GM18873 (cell line): ENCODE results near the gene ZBTB38.

ENCODE experiments used
- ATAC-seq: cut with Tn5 transposase; IDR thresholded peaks from one replicate; pipeline ENCODE4 v1.9.1; 2021; ENCODE audit warnings: mild to moderate bottlenecking, moderate library complexity, moderate number of reproducible peaks; ENCODE audit not compliant: unreplicated experiment, low FRiP score

Gene ZBTB38, protein sequence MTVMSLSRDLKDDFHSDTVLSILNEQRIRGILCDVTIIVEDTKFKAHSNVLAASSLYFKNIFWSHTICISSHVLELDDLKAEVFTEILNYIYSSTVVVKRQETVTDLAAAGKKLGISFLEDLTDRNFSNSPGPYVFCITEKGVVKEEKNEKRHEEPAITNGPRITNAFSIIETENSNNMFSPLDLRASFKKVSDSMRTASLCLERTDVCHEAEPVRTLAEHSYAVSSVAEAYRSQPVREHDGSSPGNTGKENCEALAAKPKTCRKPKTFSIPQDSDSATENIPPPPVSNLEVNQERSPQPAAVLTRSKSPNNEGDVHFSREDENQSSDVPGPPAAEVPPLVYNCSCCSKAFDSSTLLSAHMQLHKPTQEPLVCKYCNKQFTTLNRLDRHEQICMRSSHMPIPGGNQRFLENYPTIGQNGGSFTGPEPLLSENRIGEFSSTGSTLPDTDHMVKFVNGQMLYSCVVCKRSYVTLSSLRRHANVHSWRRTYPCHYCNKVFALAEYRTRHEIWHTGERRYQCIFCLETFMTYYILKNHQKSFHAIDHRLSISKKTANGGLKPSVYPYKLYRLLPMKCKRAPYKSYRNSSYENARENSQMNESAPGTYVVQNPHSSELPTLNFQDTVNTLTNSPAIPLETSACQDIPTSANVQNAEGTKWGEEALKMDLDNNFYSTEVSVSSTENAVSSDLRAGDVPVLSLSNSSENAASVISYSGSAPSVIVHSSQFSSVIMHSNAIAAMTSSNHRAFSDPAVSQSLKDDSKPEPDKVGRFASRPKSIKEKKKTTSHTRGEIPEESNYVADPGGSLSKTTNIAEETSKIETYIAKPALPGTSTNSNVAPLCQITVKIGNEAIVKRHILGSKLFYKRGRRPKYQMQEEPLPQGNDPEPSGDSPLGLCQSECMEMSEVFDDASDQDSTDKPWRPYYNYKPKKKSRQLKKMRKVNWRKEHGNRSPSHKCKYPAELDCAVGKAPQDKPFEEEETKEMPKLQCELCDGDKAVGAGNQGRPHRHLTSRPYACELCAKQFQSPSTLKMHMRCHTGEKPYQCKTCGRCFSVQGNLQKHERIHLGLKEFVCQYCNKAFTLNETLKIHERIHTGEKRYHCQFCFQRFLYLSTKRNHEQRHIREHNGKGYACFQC (N-terminal part only)

DNA sequence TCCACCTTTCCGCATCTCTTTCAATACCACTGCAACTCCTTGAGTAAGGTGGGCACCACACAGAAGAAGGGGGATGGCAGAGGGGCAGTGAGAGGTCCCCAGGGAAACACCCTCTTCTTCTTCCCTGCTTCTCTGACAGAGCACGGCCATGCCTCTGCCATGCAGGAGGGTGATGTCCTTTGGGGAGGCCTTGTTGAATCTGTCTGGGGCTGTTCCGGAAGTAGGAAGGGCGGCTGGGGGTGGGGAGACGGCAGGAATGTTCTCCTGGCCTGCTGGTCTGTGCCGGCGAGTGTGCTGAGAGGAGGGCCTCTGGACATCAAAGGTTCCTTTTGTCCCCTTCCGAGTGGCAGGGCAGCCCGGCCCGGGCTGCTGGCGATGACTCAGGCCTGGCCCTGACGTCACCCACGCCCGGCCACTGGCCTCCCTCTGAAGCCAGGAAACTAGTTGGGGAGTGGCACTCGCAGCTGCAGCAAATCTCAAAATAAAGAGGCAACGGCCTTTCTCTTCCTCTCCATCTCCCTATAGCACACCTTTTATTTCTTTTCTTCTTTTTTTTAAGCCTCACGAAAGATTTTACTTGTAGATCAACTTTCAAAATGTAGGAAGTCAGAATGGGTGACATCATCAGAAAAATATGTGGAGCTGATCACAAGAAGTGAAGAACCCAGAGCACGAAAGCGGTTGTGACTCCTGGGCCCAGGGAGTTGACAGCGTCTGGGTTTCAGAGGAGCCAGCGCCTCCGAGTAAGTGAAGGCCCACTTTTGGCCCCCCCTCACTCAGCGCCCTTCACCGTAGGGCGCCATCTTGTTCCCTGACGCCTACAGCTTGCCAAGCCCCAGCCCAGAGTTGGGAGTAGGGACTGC, at the start of gene ZBTB38:
ZBTB38 (plus strand) TSS at position 443 of the 863 bp plus-strand sequence. CDS start 73,885 bp downstream, outside the sequence.
- no peak for ATAC-seq

DNA sequence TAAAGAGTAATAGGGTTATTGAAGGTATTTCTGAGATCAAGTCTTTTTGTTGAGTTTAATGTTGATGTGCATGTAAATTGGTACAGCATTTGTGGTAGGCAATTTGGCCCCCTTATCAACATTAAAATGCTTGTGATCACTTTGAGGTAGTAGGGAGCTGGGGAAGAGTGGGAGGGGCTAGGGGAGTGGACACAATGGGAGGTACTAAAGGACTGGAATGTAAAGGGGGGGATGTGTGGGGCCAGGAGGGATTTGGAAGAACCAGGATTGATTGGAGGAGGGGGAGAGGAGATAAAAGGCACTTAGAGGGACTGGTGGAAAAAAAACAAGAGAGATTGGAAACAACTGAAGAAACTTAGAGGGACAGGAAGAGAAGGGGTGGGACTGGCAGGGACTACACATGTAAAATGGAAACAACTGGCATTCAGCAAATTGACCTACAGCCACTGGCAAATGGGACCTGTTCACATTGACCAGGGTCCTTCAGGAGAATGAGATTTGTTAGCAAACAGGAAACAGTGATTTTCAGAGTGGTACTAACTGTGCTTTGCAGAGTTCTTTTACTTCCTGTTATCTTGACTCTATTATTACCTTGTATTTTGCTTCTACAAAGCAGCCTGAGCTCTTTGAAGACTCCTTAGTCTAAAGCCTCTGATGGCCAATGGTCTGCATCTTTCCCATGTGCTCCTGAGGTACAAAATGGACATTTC, 47.8 kb upstream of the ZBTB38 start:
- ATAC-seq, result no peak

- ATAC-seq, result no peak
These were observed 47.2 kb upstream of the ZBTB38 start for GRCh38 chr3:141321109-141321497.

DNA sequence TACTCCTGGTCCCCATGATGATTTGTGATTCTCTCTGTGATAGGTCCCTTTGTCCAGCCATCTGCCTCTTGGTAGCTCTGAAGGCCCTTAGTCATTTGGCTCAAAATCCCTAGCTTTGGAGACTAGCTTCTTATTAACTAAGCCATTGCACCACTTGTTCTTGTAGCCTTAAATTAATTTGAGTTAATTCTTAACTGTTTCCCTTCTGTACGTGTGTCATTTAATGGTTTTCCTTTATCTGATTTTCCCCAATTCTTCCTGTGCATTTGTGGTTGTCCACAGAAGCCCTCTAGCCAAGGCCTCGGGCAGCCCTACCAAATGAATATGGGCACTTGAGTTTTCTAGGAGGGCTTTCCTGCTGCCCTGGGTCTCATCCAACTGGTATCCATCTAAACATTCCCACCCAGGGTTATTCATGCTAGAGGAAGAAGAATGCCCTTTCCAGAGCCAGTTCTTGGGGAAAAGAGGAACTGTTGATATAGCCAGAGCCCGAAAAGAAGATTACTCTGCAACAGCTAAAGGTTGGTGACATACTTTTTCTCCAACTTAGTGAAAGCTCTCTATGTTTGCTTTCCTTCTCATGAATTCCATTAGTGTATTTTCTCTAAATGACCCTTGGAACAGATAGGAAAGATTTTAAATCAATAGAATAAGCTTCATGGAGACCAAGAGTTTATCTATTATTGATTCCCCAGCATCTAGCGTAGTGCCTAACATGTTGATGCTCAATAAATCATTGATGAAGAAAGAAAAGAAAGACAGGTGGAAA, 44.2 kb upstream of the ZBTB38 start:
- ATAC-seq, result no peak

GRCh38 chr3:141326123-141326522, 42.2 kb upstream of the ZBTB38 start:
- no peak for ATAC-seq

GRCh38 chr3:141326626-141327025, 41.7 kb upstream of the ZBTB38 start:
- no peak for ATAC-seq

DNA sequence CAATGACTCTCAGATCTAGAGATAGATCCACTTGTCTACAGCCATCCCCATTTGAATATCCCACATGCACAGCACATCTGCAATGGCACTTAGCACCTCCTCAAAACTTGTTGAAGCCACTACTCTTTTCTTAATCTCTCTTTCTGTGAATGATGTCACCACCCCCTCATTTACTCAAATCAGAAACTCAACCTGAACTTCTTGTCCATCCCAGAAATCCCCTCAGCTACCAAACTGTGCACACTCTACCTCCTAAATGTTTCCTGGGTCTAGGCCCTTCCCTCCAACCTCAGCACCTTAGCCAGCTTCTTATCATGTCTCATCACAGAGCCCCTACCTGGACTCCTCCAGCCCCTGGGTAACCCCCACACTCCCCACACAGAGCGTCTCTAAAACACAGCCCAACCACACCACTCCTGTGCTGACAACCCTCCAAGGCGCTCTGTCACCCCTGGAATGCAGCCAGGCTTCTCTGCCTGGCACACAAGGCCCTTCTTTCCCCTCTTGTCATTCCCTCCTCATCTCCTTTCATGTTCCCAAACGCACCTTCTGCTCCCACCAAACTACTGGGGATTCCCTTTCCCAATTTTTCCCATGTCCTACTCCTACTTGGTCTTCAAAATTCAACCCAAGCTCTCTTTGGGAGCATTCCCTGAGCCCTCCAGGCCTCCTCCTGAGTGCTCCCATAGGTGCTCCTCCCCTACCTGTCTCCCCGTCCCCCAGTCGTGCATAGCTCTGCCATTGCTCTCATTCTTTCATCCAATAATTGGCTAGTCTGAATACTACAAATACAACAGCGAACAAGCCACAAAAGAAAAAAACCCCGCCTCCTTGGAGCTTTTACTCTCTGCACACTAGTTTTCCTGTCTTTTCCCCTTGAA, 39.8 kb upstream of the ZBTB38 start:
- ATAC-seq, result no peak

DNA sequence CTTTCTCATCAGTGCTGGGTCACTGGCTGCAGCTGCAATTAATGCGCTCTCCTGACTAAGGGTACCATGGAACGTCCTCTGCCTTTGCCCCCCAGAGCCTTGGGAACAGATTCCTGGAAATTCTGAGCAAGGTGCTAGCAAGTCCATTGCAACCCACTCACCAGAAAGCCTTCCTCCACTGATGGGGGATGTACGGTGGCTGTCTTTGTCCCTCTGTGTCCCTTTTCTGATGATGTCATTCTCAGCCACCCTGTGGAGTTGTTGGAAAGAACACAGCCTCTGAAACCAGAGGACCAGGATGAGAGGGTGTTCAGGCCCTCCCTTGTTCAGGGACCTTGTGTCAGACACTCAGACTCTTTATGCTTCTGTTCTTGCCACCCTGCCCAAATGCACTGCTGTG, 38.1 kb upstream of the ZBTB38 start:
- no peak for ATAC-seq

GRCh38 chr3:141330718-141331376, 37.5 kb upstream of the ZBTB38 start:
- ATAC-seq, result no peak

- ATAC-seq, result no peak
These were observed 36.7 kb upstream of the ZBTB38 start for GRCh38 chr3:141331377-141332318.

DNA sequence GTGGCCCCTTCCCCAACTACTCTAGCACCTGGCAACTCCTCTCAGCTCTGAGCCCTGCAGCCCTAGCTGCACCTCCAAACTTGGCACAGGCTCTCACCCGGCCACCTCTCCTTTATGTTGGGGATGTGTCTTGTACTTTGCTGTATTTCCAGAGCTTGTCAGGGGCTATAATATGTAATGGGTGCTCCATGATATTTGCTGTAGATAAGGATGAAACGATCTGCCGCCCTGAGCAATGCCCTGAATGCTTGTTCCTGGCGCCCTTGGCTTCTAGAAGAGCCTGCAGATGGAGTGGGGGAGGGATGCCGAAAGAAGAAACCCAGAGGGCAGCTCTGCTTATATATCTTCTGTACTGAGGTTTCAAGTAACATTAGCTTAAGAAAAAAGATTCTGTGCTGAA, 35.9 kb upstream of the ZBTB38 start:
- ATAC-seq, result no peak

DNA sequence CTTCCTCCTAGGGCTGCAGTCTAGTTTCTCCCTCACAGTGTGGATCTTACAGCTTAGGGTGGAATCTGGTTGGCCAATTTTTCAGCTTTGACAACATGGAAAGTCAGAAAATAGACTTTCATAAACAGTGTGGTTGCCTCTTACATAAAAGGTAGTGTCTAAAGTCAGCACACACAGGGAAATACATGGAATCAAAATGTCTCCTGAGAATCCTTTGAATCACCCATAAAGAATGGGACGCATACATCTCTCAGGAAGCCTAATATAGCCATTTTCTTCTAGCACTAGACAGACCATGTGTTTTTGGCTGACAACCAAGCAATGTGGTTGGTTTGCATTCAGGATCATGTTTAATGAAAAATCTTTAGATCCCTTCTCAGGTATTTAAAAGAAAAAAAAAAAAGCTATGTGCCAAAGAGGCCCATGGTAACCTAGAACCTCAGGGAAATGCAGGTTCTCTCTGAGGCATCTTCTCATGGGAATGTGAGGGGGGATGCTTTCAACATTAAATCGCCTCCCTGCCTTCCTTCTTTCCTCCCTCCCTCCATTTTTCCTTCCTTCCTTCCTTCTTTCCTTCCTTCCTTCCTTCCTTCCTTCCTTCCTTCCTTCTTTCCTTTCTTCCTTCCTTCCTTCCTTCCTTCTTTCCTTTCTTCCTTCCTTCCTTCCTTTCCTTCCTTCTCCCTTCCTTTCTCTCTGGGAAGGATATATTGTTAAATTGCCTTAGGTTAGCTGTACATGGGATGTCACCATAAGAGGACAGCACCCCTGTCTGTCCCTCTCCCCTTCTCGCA, 34.3 kb upstream of the ZBTB38 start:
- no peak for ATAC-seq

DNA sequence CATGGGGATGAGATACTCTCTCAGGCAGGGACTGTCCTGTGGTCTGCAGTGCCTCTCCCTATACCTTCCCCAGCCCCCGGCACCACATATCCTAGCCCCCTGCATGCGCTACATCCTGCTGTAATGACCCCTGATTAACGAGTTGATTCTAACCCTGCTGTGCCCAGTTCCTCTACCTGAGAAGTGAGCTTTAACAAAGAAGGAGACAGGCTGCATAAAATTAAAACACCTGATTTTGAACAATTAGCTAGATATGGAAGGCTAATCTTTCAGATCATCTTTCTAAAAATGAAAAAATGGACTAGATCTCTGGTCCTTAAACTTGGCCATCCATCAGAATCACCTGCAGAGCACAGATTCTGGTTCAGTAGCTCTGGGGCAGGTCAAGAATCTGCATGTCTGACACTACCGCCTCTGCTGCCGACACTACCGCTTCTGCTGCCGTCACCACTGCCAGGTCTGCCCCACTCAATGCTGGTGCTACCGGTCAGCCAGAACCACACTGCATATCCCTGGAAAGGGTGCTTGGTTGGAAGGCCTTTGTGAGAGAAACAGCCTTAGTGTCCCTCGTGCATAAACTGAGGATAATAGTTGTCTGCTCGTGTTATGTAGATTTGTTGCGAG, 33.6 kb upstream of the ZBTB38 start:
- ATAC-seq, result no peak

- ATAC-seq, result no peak
These were observed 32.7 kb upstream of the ZBTB38 start for GRCh38 chr3:141335531-141336061.
